OCI-LY7 (cell line): Measurements from ENCODE around the gene NR3C1.

Experiments
- EZH2phosphoT487 ChIP-seq: fragments of 200-600 bp; sonication (generic); IDR thresholded peaks from 2 replicates; pipeline ENCODE4 v1.6.1; 2018; ENCODE audit warnings: low read depth, borderline replicate concordance, mild to moderate bottlenecking, mixed run types, antibody characterized with exemption, low read length, moderate library complexity, mixed read lengths
- TF ChIP-seq, protein P1 (sequence below): fragments of 200-600 bp; sonication (generic); conservative IDR thresholded peaks from 2 replicates; pipeline ENCODE4 v1.5.1; 2014; ENCODE audit warnings: mild to moderate bottlenecking, antibody characterized with exemption, low read length, moderate library complexity, mixed read lengths

GRCh38 chr5:143386725-143387124, 16.8 kb downstream of the NR3C1 start:
- TF ChIP-seq, protein P1, sequence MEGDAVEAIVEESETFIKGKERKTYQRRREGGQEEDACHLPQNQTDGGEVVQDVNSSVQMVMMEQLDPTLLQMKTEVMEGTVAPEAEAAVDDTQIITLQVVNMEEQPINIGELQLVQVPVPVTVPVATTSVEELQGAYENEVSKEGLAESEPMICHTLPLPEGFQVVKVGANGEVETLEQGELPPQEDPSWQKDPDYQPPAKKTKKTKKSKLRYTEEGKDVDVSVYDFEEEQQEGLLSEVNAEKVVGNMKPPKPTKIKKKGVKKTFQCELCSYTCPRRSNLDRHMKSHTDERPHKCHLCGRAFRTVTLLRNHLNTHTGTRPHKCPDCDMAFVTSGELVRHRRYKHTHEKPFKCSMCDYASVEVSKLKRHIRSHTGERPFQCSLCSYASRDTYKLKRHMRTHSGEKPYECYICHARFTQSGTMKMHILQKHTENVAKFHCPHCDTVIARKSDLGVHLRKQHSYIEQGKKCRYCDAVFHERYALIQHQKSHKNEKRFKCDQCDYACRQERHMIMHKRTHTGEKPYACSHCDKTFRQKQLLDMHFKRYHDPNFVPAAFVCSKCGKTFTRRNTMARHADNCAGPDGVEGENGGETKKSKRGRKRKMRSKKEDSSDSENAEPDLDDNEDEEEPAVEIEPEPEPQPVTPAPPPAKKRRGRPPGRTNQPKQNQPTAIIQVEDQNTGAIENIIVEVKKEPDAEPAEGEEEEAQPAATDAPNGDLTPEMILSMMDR = no peak
- TF ChIP-seq EZH2phosphoT487 = no peak
